ENCODE results near the gene TAS1R2.

Gene TAS1R2

GRCh38 chr1:18891426-18891780 lies 31.9 kb upstream of the TAS1R2 start:
- TF ChIP-seq CTCF (IDR thresholded peaks at IDR 0.05; ENCODE audit: low read length, missing control alignments), result no peak
- DNase-seq (ENCODE audit: low read depth), result no peak

GRCh38 chr1:18890706-18891425 lies 31.4 kb upstream of the TAS1R2 start:
- no peak overlapping the region for H3K4me3 ChIP-seq (replicated peaks; ENCODE audit: low read depth, low read length)
- TF ChIP-seq CTCF (IDR thresholded peaks at IDR 0.05; ENCODE audit: low read length, missing control alignments), result no peak
- peak; percentile 26 for DNase-seq (ENCODE audit: low read depth)

More at GRCh38 chr1:18891426-18891780, 31.9 kb upstream of the TAS1R2 start:
- H3K4me3 ChIP-seq (replicated peaks; ENCODE audit: low read depth, low read length), result no peak overlapping the region

GRCh38 chr1:18886003-18886335 lies 26.5 kb upstream of the TAS1R2 start:
- no peak for TF ChIP-seq CTCF (IDR thresholded peaks at IDR 0.05; ENCODE audit: low read length, missing control alignments)
- H3K4me3 ChIP-seq (replicated peaks; ENCODE audit: low read depth, low read length), result no peak overlapping the region
- peak; percentile 36 for DNase-seq (ENCODE audit: low read depth)

GRCh38 chr1:18885311-18886002 lies 26.0 kb upstream of the TAS1R2 start:
- no peak for TF ChIP-seq CTCF (IDR thresholded peaks at IDR 0.05; ENCODE audit: low read length, missing control alignments)
- no peak overlapping the region for H3K4me3 ChIP-seq (replicated peaks; ENCODE audit: low read depth, low read length)
- no peak for DNase-seq (ENCODE audit: low read depth)

- TF ChIP-seq CTCF (IDR thresholded peaks at IDR 0.05; ENCODE audit: low read length, missing control alignments), result no peak
- H3K4me3 ChIP-seq (replicated peaks; ENCODE audit: low read depth, low read length), result no peak overlapping the region
- DNase-seq (ENCODE audit: low read depth), result no peak
Measured at GRCh38 chr1:18884727-18885126, 25.3 kb upstream of the TAS1R2 start.

- no peak for TF ChIP-seq CTCF (IDR thresholded peaks at IDR 0.05; ENCODE audit: low read length, missing control alignments)
- no peak overlapping the region for H3K4me3 ChIP-seq (replicated peaks; ENCODE audit: low read depth, low read length)
- DNase-seq (ENCODE audit: low read depth), result no peak
Measured at GRCh38 chr1:18884419-18884717, 24.9 kb upstream of the TAS1R2 start.
